22Rv1 (cell line): ENCODE results near the gene PGLYRP1.

Source experiments
- ZFX ChIP-seq: fragments of 450-650 bp; IDR thresholded peaks from 2 replicates; pipeline ENCODE4 v1.6.1; 2017; ENCODE audit warnings: antibody characterized with exemption, borderline replicate concordance
- TF ChIP-seq, protein P1 (sequence below): fragments of 450-650 bp; IDR thresholded peaks from 2 replicates; pipeline ENCODE4 v1.5.1; 2017; ENCODE audit warnings: mild to moderate bottlenecking

DNA sequence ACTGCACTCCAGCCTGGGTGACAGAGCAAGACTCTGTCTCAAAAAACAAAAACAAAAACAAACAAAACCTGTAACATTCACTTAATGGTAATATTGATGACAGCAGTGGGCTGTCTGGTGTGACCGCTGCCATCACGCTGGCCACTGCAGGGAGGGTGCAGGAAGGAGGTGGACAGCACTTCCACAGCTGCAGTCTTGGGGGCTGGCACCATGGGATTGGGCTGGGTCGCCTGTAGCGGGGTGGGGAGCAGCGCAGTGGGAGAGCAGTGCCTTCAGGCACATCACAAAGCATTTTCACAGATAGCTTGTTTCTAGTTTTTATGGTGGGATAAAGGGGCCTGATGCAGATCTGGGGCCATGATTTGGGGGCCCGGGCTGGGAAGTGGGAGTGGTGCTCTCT, 12.7 kb upstream of the PGLYRP1 start:
- TF ChIP-seq, protein P1, sequence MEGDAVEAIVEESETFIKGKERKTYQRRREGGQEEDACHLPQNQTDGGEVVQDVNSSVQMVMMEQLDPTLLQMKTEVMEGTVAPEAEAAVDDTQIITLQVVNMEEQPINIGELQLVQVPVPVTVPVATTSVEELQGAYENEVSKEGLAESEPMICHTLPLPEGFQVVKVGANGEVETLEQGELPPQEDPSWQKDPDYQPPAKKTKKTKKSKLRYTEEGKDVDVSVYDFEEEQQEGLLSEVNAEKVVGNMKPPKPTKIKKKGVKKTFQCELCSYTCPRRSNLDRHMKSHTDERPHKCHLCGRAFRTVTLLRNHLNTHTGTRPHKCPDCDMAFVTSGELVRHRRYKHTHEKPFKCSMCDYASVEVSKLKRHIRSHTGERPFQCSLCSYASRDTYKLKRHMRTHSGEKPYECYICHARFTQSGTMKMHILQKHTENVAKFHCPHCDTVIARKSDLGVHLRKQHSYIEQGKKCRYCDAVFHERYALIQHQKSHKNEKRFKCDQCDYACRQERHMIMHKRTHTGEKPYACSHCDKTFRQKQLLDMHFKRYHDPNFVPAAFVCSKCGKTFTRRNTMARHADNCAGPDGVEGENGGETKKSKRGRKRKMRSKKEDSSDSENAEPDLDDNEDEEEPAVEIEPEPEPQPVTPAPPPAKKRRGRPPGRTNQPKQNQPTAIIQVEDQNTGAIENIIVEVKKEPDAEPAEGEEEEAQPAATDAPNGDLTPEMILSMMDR: no peak
- TF ChIP-seq ZFX: no peak
